Measurements from ENCODE around the gene SPAG16.

SPAG16 gene

GRCh38 chr2:213425618-213426017, 141.4 kb downstream of the SPAG16 start:
- no peak overlapping the region for H3K4me3 ChIP-seq (ENCODE audit: low read depth, low read length)
- DNase-seq (ENCODE audit: low read depth) = no peak
- TF ChIP-seq POLR2A (IDR thresholded peaks at IDR 0.05; ENCODE audit: extremely low read depth, insufficient read length) = no peak

GRCh38 chr2:213429516-213429915, 145.3 kb downstream of the SPAG16 start:
- no peak overlapping the region for H3K4me3 ChIP-seq (ENCODE audit: low read depth, low read length)
- no peak for DNase-seq (ENCODE audit: low read depth)
- TF ChIP-seq MAX (IDR thresholded peaks at IDR 0.05; ENCODE audit: low read depth, low read length) = no peak

GRCh38 chr2:213443921-213444320, 159.7 kb downstream of the SPAG16 start:
- no peak for TF ChIP-seq POLR2A (IDR thresholded peaks at IDR 0.05; ENCODE audit: extremely low read depth, insufficient read length)
- no peak for TF ChIP-seq MYC (IDR thresholded peaks at IDR 0.05; ENCODE audit: low read depth, low read length)
- TF ChIP-seq CTCF (IDR thresholded peaks at IDR 0.05; ENCODE audit: low read depth, low read length) = no peak
- no peak for TF ChIP-seq MAX (IDR thresholded peaks at IDR 0.05; ENCODE audit: low read depth, low read length)
- no peak overlapping the region for H3K4me3 ChIP-seq (ENCODE audit: low read depth, low read length)
- no peak for DNase-seq (ENCODE audit: low read depth)

GRCh38 chr2:213451542-213452239, 167.4 kb downstream of the SPAG16 start:
- TF ChIP-seq CTCF (IDR thresholded peaks at IDR 0.05; ENCODE audit: low read depth, low read length) (no peak), MAX (IDR thresholded peaks at IDR 0.05; ENCODE audit: low read depth, low read length) (no peak), MYC (IDR thresholded peaks at IDR 0.05; ENCODE audit: low read depth, low read length) (no peak), POLR2A (IDR thresholded peaks at IDR 0.05; ENCODE audit: extremely low read depth, insufficient read length) (no peak)
- H3K4me3 ChIP-seq (ENCODE audit: low read depth, low read length) = no peak overlapping the region
- DNase-seq (ENCODE audit: low read depth) = no peak

GRCh38 chr2:213455316-213456008, 171.2 kb downstream of the SPAG16 start:
- no peak for TF ChIP-seq MAX (IDR thresholded peaks at IDR 0.05; ENCODE audit: low read depth, low read length)
- no peak for TF ChIP-seq CTCF (IDR thresholded peaks at IDR 0.05; ENCODE audit: low read depth, low read length)
- TF ChIP-seq POLR2A (IDR thresholded peaks at IDR 0.05; ENCODE audit: extremely low read depth, insufficient read length) = no peak
- TF ChIP-seq MYC (IDR thresholded peaks at IDR 0.05; ENCODE audit: low read depth, low read length) = no peak
- H3K4me3 ChIP-seq (ENCODE audit: low read depth, low read length) = no peak overlapping the region
- DNase-seq (ENCODE audit: low read depth) = no peak

GRCh38 chr2:213475433-213475832, 191.2 kb downstream of the SPAG16 start:
- DNase-seq (ENCODE audit: low read depth) = peak; percentile 28
- no peak overlapping the region for H3K4me3 ChIP-seq (ENCODE audit: low read depth, low read length)
- TF ChIP-seq MYC (IDR thresholded peaks at IDR 0.05; ENCODE audit: low read depth, low read length) (no peak), MAX (IDR thresholded peaks at IDR 0.05; ENCODE audit: low read depth, low read length) (no peak), CTCF (IDR thresholded peaks at IDR 0.05; ENCODE audit: low read depth, low read length) (no peak), POLR2A (IDR thresholded peaks at IDR 0.05; ENCODE audit: extremely low read depth, insufficient read length) (no peak)

Measured in NB4 (cell line).